ENCODE data around the gene INTS4.
"Not testable (repeated sequence)": the region's sequence is repeated elsewhere in the genome, so short reads cannot be mapped to it uniquely, and the experiment has no call there.

The INTS4 gene

GRCh38 chr11:77994434-77995362 lies at the start of gene INTS4:
Gene INTS4 (minus strand): TSS chr11:77994668. CDS start chr11:77994643, 25 bp downstream.
- in situ Hi-C loops (cut with HindIII; ENCODE audit: low sequenced_read_pairs): no loop called here

- in situ Hi-C loops (cut with HindIII; ENCODE audit: low sequenced_read_pairs): no loop called here
Measured at GRCh38 chr11:78041843-78042440, 47.5 kb upstream of the INTS4 start.

GRCh38 chr11:78041380-78041719 lies 46.9 kb upstream of the INTS4 start:
- in situ Hi-C loops (cut with HindIII; ENCODE audit: low sequenced_read_pairs): not testable (repeated sequence)

GRCh38 chr11:78040691-78041379 lies 46.4 kb upstream of the INTS4 start:
- in situ Hi-C loops (cut with HindIII; ENCODE audit: low sequenced_read_pairs): no loop called here

DNA sequence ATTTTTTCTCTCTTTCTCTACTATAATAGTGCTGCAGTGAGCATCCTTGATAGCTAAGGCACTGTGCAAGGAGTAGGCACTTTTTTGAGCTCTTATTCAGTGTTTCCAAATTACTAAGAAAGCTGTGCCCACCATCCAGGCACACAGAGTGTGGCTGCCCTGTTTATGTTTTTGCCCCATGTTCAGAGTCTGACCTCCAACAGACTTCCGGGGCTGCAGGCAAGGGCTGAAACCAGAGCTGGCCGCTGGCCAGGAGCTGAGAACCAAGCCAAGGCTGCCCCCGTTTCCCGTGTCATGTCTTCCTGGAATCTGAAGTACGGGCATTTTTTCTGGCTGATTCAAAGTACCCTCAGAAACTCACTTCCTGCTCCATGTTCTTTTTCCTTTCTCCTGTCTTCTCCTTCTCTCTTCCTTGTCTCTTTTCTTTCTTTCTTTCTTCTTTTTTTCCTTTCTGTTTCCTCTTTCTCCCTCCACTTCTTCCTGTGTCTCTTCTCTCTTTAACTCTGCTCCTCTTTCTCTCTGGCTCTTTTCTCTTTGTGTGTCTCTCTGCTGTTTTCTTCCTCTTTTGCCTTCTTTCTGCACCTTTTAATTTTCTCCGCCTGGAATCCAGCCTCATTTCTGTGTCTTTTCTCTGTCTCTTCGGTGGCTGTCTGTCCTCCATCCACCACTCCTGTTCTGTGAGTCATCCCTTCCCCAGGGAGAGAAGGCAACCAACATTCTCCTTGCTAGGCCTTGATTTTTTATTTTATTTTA lies 45.6 kb upstream of the INTS4 start:
- in situ Hi-C loops (cut with HindIII; ENCODE audit: low sequenced_read_pairs): no loop called here

DNA sequence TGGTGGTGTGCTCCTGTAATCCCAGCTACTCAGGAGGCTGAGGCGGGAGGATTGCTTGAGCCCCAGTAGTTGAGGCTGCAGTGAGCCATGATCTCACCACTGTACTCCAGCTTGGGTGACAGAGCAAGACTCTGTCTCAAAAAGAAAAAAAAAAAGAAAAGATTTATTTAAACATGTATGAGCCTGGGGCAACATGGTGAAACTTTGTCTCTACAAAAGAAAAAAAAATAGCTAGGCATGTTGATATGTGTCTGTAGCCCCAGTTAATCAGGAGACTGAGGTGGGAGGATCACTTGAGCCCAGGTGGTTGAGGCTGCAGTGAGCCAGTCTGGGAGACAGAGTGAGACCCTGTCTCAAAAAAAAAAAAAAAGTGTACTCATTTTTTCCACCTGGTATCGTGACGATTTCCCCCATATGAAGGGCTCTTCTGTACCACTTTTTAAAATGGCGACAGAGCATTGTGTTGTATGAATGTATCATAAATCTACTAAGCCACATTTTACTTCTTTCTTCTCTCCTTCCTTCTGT lies 45.0 kb upstream of the INTS4 start:
- in situ Hi-C loops (cut with HindIII; ENCODE audit: low sequenced_read_pairs): no loop called here

DNA sequence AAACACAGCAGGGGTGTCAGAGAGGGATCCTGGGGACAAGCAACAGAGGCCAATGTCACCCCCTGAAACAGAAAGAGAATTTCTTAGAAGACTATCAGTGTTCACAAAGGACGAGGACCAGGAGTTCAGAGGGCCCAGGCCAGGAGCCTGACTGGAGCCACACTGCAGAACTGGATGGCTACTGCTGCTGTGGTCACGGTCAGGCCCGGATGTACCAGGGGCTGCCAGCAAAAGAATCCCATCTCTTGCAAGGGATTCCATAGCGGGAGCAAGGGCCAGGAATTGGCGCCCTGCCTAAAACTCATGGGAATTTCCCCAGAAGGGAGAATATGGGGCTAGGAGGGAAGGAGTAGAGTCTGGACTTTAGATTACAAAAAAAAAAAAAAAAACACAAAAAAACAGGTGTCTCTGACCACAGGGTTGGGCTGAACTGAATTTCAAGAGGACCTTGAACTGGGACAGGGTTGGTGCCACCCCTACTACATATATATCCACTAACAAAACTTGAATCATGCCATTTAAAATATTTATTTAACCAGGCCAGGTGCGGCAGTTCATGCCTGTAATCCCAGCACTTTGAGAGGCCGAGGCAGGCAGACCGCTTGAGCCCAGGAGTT lies 44.3 kb upstream of the INTS4 start:
- in situ Hi-C loops (cut with HindIII; ENCODE audit: low sequenced_read_pairs): no loop called here

- in situ Hi-C loops (cut with HindIII; ENCODE audit: low sequenced_read_pairs): no loop called here
Measured at GRCh38 chr11:78037825-78038620, 43.6 kb upstream of the INTS4 start.

- in situ Hi-C loops (cut with HindIII; ENCODE audit: low sequenced_read_pairs): no loop called here
Measured at GRCh38 chr11:78037056-78037455, 42.6 kb upstream of the INTS4 start.

DNA sequence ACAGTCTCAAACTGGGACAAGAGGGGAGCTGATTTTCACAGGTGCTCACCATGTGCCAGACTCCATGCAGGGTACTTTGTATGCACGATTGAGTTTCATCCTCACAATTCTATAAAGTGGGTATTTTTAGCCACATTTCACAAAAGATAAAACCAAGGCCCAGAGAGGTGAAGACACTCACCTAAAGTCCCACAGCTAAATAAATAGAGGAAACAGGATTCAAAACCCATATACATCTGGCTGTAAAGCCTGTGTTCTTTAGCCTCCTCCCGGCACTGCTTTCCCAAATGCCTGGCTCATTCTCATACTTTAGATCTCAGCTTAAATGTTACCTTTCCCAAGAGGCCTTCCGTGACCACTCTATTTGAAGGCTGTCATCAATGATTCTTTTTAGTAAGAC lies 41.8 kb upstream of the INTS4 start:
- in situ Hi-C loops (cut with HindIII; ENCODE audit: low sequenced_read_pairs): no loop called here

DNA sequence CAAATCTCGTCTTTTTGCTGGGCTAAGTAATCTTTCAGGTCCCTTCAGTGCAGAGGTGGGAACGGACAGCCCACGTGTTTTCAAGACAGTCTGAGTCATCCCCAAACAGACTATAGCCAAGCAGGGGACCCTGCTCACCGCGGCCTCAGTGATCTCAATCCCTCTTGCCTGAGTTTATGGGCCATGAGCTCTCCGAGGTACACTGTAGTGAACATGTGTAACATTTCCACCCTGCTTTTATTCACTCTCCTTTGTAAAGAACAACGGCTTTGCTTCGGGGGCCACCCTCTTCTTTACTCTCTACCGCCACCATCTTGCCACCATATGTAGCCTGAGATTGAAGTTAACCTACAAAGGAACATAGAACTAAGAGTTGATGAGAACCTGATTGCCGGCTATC lies 40.2 kb upstream of the INTS4 start:
- in situ Hi-C loops (cut with HindIII; ENCODE audit: low sequenced_read_pairs): no loop called here

DNA sequence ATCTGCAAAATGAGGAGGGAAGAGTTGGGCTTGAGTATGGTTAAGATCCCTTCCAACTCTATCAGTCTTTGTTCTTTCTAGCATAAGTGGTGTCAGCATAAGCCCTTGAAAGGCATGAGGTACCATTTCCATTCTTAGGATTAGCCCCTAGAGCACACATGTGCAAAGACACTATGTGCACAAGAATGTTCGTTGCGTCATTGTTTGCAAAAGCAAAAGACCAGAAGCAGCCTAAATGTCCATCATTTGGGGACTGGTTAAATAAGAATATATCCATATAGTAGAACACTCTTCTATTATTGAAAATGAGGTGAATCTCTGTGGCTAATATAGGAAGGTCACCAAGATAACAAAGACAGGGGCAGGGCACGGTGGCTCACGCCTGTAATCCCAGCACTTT lies 38.6 kb upstream of the INTS4 start:
- in situ Hi-C loops (cut with HindIII; ENCODE audit: low sequenced_read_pairs): no loop called here

DNA sequence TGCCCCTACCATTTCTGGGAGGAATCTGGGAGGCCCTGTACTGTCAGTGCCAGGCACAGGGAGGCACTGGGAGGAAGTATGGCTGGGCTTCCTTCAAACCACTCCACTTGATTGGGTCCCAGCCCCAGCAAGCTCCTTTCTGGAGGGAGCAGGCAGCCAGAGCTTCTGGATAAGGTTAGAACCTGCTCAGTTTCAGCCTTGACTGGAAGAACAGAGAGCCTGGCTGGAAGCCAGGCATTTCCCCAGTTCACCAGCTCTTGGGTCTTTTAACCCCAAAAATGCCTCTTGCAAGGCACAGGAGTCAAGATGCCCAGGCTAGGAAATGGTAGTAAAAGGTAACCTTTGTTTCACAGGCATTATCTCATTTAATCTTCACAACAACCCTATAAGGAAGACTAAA lies 37.6 kb upstream of the INTS4 start:
- in situ Hi-C loops (cut with HindIII; ENCODE audit: low sequenced_read_pairs): no loop called here

GRCh38 chr11:78031629-78032028 lies 37.2 kb upstream of the INTS4 start:
- in situ Hi-C loops (cut with HindIII; ENCODE audit: low sequenced_read_pairs): no loop called here

- in situ Hi-C loops (cut with HindIII; ENCODE audit: low sequenced_read_pairs): no loop called here
Measured at GRCh38 chr11:78030429-78031325, 36.2 kb upstream of the INTS4 start.

DNA sequence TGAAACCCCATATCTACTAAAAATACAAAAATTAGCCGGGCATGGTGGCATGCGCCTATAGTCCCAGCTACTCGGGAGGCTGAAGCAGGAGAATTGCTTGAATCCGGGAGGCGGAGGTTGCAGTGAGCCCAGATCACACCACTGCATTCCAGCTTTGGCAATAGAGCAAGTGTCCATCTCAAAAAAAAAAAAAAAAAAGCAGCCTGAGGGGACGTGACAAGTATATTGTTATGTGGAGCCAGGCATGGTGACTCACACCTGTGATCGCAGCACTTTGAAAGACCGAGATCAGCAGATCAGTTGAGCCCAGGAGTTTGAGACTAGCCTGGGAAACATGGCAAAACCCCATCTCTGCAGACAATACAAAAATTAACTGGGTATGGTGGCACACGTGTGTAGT lies 34.0 kb upstream of the INTS4 start:
- in situ Hi-C loops (cut with HindIII; ENCODE audit: low sequenced_read_pairs): not testable (repeated sequence)

- in situ Hi-C loops (cut with HindIII; ENCODE audit: low sequenced_read_pairs): no loop called here
Measured at GRCh38 chr11:78027759-78028158, 33.3 kb upstream of the INTS4 start.

GRCh38 chr11:78025378-78025777 lies 30.9 kb upstream of the INTS4 start:
- in situ Hi-C loops (cut with HindIII; ENCODE audit: low sequenced_read_pairs): no loop called here

GRCh38 chr11:78023426-78023825 lies 29.0 kb upstream of the INTS4 start:
- in situ Hi-C loops (cut with HindIII; ENCODE audit: low sequenced_read_pairs): no loop called here

All from endothelial cell of hepatic sinusoid (primary cell).